ENCODE results near the gene C12orf42. TPM values are rescaled to one million over a fixed set of nuclear protein-coding genes. Genes with fewer than 3 reads are reported as not detected.

C12orf42 gene
- total RNA-seq, 2 donors from 2014 or later = not detected

GRCh38 chr12:103257763-103258162, 238.0 kb downstream of the C12orf42 start:
- H3K4me1 ChIP-seq = no peaks in the 10 kb centered on the region
- TF ChIP-seq, protein P1, sequence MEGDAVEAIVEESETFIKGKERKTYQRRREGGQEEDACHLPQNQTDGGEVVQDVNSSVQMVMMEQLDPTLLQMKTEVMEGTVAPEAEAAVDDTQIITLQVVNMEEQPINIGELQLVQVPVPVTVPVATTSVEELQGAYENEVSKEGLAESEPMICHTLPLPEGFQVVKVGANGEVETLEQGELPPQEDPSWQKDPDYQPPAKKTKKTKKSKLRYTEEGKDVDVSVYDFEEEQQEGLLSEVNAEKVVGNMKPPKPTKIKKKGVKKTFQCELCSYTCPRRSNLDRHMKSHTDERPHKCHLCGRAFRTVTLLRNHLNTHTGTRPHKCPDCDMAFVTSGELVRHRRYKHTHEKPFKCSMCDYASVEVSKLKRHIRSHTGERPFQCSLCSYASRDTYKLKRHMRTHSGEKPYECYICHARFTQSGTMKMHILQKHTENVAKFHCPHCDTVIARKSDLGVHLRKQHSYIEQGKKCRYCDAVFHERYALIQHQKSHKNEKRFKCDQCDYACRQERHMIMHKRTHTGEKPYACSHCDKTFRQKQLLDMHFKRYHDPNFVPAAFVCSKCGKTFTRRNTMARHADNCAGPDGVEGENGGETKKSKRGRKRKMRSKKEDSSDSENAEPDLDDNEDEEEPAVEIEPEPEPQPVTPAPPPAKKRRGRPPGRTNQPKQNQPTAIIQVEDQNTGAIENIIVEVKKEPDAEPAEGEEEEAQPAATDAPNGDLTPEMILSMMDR (IDR thresholded peaks at IDR 0.05) = no peak
- no peak overlapping the region for H3K9ac ChIP-seq (ENCODE audit: low read depth in 2 of 2, low read length in 2 of 2)
- H3K27me3 ChIP-seq = no peaks in the 10 kb centered on the region
- no peaks in the 10 kb centered on the region for H3K36me3 ChIP-seq
- intact Hi-C loops (cut with DNase I) = no loop called here
- no peak for DNase-seq
- no peak overlapping the region for H3K4me3 ChIP-seq
- no peak overlapping the region for H3K27ac ChIP-seq
- no peaks in the 10 kb centered on the region for H3K9me3 ChIP-seq

Other genes starting within 250 kb of the C12orf42 start
- gene STAB2, start 91.3 kb upstream of the C12orf42 start, total RNA-seq = 1 to 10 TPM in 1 of 2 donors, under 1 TPM in 1; 0.56 to 1.0 TPM